ENCODE results near the gene NAV2. TPM values are rescaled to one million over a fixed set of nuclear protein-coding genes. Genes with fewer than 3 reads are reported as not detected.

Gene NAV2
- total RNA-seq, 1 experiment from 2014 or later = 22.7 TPM

- BruUV-seq (replicated peaks) = no TSS peak
- Histone ChIP-seq H3K36me3 (ENCODE audit: control insufficient read depth, insufficient read depth, low read length) (no peaks in the 10 kb centered on the region), H3K4me3 (ENCODE audit: low read depth in 2 of 2, low read length in 2 of 2) (no peak overlapping the region), H3K27ac (ENCODE audit: low read length) (no peak overlapping the region), H3K9me3 (ENCODE audit: control insufficient read depth, insufficient read depth, low read depth, low read length) (no peaks in the 10 kb centered on the region), H3K4me1 (ENCODE audit: control insufficient read depth, insufficient read depth, low read length) (no peaks in the 10 kb centered on the region; the same call in 1 of the 2 replicates), H3K27me3 (ENCODE audit: control insufficient read depth, insufficient read depth, low read length) (no peaks in the 10 kb centered on the region)
- no peak for DNase-seq (ENCODE audit: low read depth, low spot score)
- POLR2A ChIA-PET = interaction anchor here (1.3 kb wide), 1 partner anchor 13 kb away, joined by 7 read pairs; no protein-coding TSS in a partner anchor
- TF ChIP-seq TCF7L2 (IDR thresholded peaks at IDR 0.05; ENCODE audit: low read depth, low read length) = no peak
- no peak for TF ChIP-seq REST (IDR thresholded peaks at IDR 0.05; ENCODE audit: insufficient read depth in 1 of 2, low read depth in 2 of 2, low read length in 1 of 2)
- TF ChIP-seq POLR2AphosphoS5 (IDR thresholded peaks at IDR 0.05; ENCODE audit: low read depth, low read length) = no peak
- TF ChIP-seq, protein P1, sequence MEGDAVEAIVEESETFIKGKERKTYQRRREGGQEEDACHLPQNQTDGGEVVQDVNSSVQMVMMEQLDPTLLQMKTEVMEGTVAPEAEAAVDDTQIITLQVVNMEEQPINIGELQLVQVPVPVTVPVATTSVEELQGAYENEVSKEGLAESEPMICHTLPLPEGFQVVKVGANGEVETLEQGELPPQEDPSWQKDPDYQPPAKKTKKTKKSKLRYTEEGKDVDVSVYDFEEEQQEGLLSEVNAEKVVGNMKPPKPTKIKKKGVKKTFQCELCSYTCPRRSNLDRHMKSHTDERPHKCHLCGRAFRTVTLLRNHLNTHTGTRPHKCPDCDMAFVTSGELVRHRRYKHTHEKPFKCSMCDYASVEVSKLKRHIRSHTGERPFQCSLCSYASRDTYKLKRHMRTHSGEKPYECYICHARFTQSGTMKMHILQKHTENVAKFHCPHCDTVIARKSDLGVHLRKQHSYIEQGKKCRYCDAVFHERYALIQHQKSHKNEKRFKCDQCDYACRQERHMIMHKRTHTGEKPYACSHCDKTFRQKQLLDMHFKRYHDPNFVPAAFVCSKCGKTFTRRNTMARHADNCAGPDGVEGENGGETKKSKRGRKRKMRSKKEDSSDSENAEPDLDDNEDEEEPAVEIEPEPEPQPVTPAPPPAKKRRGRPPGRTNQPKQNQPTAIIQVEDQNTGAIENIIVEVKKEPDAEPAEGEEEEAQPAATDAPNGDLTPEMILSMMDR (IDR thresholded peaks at IDR 0.05) = no peak
- TF ChIP-seq SIN3A (IDR thresholded peaks at IDR 0.05; ENCODE audit: borderline replicate concordance, insufficient read depth, low read depth, low read length) = no peak
- CTCF ChIA-PET = no interaction called here
- intact Hi-C loops (cut with micrococcal nuclease; ENCODE audit: unreplicated experiment) (no loop called here), in situ Hi-C loops (cut with HindIII; ENCODE audit: low pct_unique_long_range_greater_than_20kb, low sequenced_read_pairs) (no loop called here)
- no peak for ATAC-seq
These were observed 74.0 kb downstream of the NAV2 start for GRCh38 chr11:19786644-19787043.

DNA sequence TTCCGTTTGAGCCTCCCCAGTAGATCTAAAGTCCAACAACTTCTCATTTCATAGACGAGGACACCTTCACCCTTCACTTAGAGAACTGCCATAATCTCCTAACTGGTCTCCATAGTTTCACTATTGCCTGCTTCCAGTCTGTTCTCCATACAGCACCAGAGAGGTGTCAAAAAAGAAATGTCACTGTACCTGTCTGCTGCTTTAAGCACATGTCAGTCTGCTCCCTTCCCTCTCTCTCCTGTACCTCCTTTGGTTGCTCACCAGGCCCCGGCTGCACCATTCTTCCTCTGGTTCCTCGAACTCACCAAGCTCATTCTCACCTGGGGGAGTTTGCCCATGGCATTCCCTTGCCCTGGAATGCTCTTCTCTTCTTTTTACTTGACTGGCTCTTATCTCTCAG lies 75.8 kb downstream of the NAV2 start:
- H3K36me3 ChIP-seq (ENCODE audit: control insufficient read depth, insufficient read depth, low read length) = no peaks in the 10 kb centered on the region
- intact Hi-C loops (cut with micrococcal nuclease; ENCODE audit: unreplicated experiment) = no loop called here
- POLR2A ChIA-PET = no interaction called here
- no peak for ATAC-seq
- H3K4me3 ChIP-seq (ENCODE audit: low read depth in 2 of 2, low read length in 2 of 2) = no peak overlapping the region
- no peak for DNase-seq (ENCODE audit: low read depth, low spot score)
- H3K27me3 ChIP-seq (ENCODE audit: control insufficient read depth, insufficient read depth, low read length) = no peaks in the 10 kb centered on the region
- H3K9me3 ChIP-seq (ENCODE audit: control insufficient read depth, insufficient read depth, low read depth, low read length) = no peaks in the 10 kb centered on the region
- BruUV-seq (replicated peaks) = no TSS peak
- H3K4me1 ChIP-seq (ENCODE audit: control insufficient read depth, insufficient read depth, low read length) = no peaks in the 10 kb centered on the region; the same call in 1 of the 2 replicates
- CTCF ChIA-PET = no interaction called here
- no peak overlapping the region for H3K27ac ChIP-seq (ENCODE audit: low read length)
- no peak for TF ChIP-seq REST (IDR thresholded peaks at IDR 0.05; ENCODE audit: insufficient read depth in 1 of 2, low read depth in 2 of 2, low read length in 1 of 2)
- TF ChIP-seq POLR2AphosphoS5 (IDR thresholded peaks at IDR 0.05; ENCODE audit: low read depth, low read length) = no peak
- TF ChIP-seq TCF7L2 (IDR thresholded peaks at IDR 0.05; ENCODE audit: low read depth, low read length) = no peak
- TF ChIP-seq, protein P1 (IDR thresholded peaks at IDR 0.05) = no peak
- TF ChIP-seq SIN3A (IDR thresholded peaks at IDR 0.05; ENCODE audit: borderline replicate concordance, insufficient read depth, low read depth, low read length) = no peak
- in situ Hi-C loops (cut with HindIII; ENCODE audit: low pct_unique_long_range_greater_than_20kb, low sequenced_read_pairs) = no loop called here
